SK-N-SH (cell line): ENCODE data around the gene NPFF. TPM values are rescaled to one million over a fixed set of nuclear protein-coding genes. Genes with fewer than 3 reads are reported as not detected.

ENCODE experiments used
- CTCF ChIA-PET: fragments of 300-600, 350-600 bp; formaldehyde crosslinking; extraction: SDS; loops from one replicate; lab custom pipeline; 2021; lab: Yijun Ruan, JAX
- POLR2A ChIA-PET: fragments of 350-600 bp; sonication (Branson Sonifier 250); formaldehyde crosslinking; extraction: SDS; loops from one replicate; lab custom pipeline; 2020; ENCODE audit warnings: antibody characterized with exemption, inconsistent platforms; lab: Yijun Ruan, JAX
- DNase-seq: peaks from one replicate; pipeline ENCODE4 v3.0.0; 2012
- H2AFZ ChIP-seq: fragments of 200-600 bp; sonication (generic); 2 replicates; pipeline ENCODE4 v1.8.1; 2016; ENCODE audit warnings: antibody characterized with exemption, mild to moderate bottlenecking, low read depth
- H3F3A ChIP-seq: fragments of 200-600 bp; sonication (generic); replicated peaks from 2 replicates; pipeline ENCODE3; 2016; ENCODE audit warnings: antibody characterized with exemption, mild to moderate bottlenecking; ENCODE audit not compliant: insufficient read depth
- H3K27ac ChIP-seq, 2 experiments: fragments of 200-500 bp in 1 of 2; fragments of 200-600 bp in 1 of 2; sonication (Bioruptor generic) in 1 of 2; sonication (generic), shearing (Covaris generic) in 1 of 2; 2 replicates each; pipeline versions ENCODE4 v1.5.1 to v1.6.1; 2014 to 2016; ENCODE audit warnings: low read depth in 2 of 2, inconsistent platforms in 1 of 2, low read length in 1 of 2, mild to moderate bottlenecking in 1 of 2, mixed read lengths in 1 of 2
- H3K27me3 ChIP-seq: fragments of 200-600 bp; sonication (generic), shearing (Covaris generic); 2 replicates; pipeline ENCODE4 v1.6.1; 2016; ENCODE audit warnings: mixed run types; ENCODE audit not compliant: insufficient read depth
- H3K36me3 ChIP-seq, 2 experiments: fragments of 200-500 bp in 1 of 2; fragments of 200-600 bp in 1 of 2; sonication (Bioruptor generic) in 1 of 2; sonication (generic) in 1 of 2; replicated peaks in 1 of 2; 2 replicates each; pipeline versions ENCODE3 to v1.5.1; 2014 to 2016; ENCODE audit warnings: low read length in 1 of 2, mild to moderate bottlenecking in 1 of 2; ENCODE audit not compliant: insufficient read depth in 2 of 2, control insufficient read depth in 1 of 2
- H3K4me1 ChIP-seq, 2 experiments: fragments of 200-500 bp in 1 of 2; fragments of 200-600 bp in 1 of 2; sonication (Bioruptor generic) in 1 of 2; sonication (generic), shearing (Covaris generic) in 1 of 2; 2 replicates each; pipeline versions ENCODE4 v1.5.1 to v1.6.1; 2014 to 2016; ENCODE audit warnings: low read depth in 1 of 2, low read length in 1 of 2, mixed run types in 1 of 2; ENCODE audit not compliant: insufficient read depth in 2 of 2, control insufficient read depth in 1 of 2
- H3K4me2 ChIP-seq: fragments of 200-600 bp; sonication (generic), shearing (Covaris generic); 2 replicates; pipeline ENCODE4 v1.6.1; 2017; ENCODE audit warnings: mixed run types
- H3K4me3 ChIP-seq, 2 experiments: fragments of 200-500 bp in 1 of 2; fragments of 200-600 bp in 1 of 2; sonication (Bioruptor generic) in 1 of 2; sonication (generic), shearing (Covaris generic) in 1 of 2; 2 replicates each; pipeline versions ENCODE4 v1.5.1 to v1.8.1; 2014 to 2016; ENCODE audit warnings: low read depth in 2 of 2, inconsistent platforms in 1 of 2, low read length in 1 of 2, mild to moderate bottlenecking in 1 of 2, mixed read lengths in 1 of 2, moderate library complexity in 1 of 2
- H3K79me2 ChIP-seq: fragments of 200-600 bp; sonication (generic); 2 replicates; pipeline ENCODE4 v1.8.1; 2017; ENCODE audit warnings: mild to moderate bottlenecking; ENCODE audit not compliant: insufficient read depth
- H3K9ac ChIP-seq: fragments of 200-600 bp; sonication (generic); 2 replicates; pipeline ENCODE4 v1.6.1; 2017; ENCODE audit warnings: mixed run types
- H3K9me2 ChIP-seq: fragments of 200-600 bp; sonication (generic); 2 replicates; pipeline ENCODE4 v1.6.1; 2017; ENCODE audit warnings: mixed run types
- H3K9me3 ChIP-seq: fragments of 200-600 bp; sonication (generic); 2 replicates; pipeline ENCODE4 v1.6.1; 2017; ENCODE audit warnings: mixed run types, mild to moderate bottlenecking, moderate library complexity
- H4K20me1 ChIP-seq: fragments of 200-600 bp; sonication (generic); 2 replicates; pipeline ENCODE4 v1.6.1; 2017; ENCODE audit warnings: mild to moderate bottlenecking, mixed run types; ENCODE audit not compliant: insufficient read depth
- EP300 ChIP-seq, 2 experiments: IDR thresholded peaks; 2 replicates each; pipeline versions ENCODE4 v1.4.0 to v1.6.1; 2012; ENCODE audit warnings: borderline replicate concordance in 1 of 2, low read depth in 1 of 2, low read length in 1 of 2
- GATA2 ChIP-seq: sonication (generic); formaldehyde crosslinking; IDR thresholded peaks from 2 replicates; pipeline ENCODE4 v1.5.0; 2020; ENCODE audit warnings: mild to moderate bottlenecking, missing genetic modification reagents
- MEF2A ChIP-seq: IDR thresholded peaks from 2 replicates; pipeline ENCODE4 v1.4.0; 2012; ENCODE audit warnings: low read depth, borderline replicate concordance
- POLR2AphosphoS5 ChIP-seq: IDR thresholded peaks from 2 replicates; pipeline ENCODE4 v1.6.1; 2012; ENCODE audit warnings: low read depth, low read length
- RFX5 ChIP-seq: IDR thresholded peaks from 2 replicates; pipeline ENCODE4 v1.6.1; 2012; ENCODE audit warnings: mild to moderate bottlenecking, improper control_type of control experiment, low read length
- WGBS: methylation state at CpG from one replicate; pipeline ENCODE4 v1.1.6; 2017; ENCODE audit warnings: low lambda C conversion rate; 5-methylcytosine and 5-hydroxymethylcytosine counted together
- polyA plus RNA-seq, 3 experiments: library from polyadenylated mRNA; depleted of rRNA; stranded (reverse); fragments of >200 nt; gene quantifications; 2 replicates each; pipeline ENCODE4 v1.2.3, GENCODE V29; 2012
- TF ChIP-seq, protein P1 (sequence below): fragments of 150-350 bp; IDR thresholded peaks from 2 replicates; pipeline ENCODE4 v1.6.1; 2016; ENCODE audit warnings: mild to moderate bottlenecking, low read depth, low read length
- TF ChIP-seq, protein P2 (sequence below): fragments of 150-350 bp; IDR thresholded peaks from 2 replicates; pipeline ENCODE4 v1.6.1; 2017; ENCODE audit warnings: antibody characterized with exemption, low read length, low read depth, borderline replicate concordance

The NPFF gene
- polyA plus RNA-seq, 1 of the 3 experiments (the other 2 are of a cell fraction) = 0.13 TPM

DNA sequence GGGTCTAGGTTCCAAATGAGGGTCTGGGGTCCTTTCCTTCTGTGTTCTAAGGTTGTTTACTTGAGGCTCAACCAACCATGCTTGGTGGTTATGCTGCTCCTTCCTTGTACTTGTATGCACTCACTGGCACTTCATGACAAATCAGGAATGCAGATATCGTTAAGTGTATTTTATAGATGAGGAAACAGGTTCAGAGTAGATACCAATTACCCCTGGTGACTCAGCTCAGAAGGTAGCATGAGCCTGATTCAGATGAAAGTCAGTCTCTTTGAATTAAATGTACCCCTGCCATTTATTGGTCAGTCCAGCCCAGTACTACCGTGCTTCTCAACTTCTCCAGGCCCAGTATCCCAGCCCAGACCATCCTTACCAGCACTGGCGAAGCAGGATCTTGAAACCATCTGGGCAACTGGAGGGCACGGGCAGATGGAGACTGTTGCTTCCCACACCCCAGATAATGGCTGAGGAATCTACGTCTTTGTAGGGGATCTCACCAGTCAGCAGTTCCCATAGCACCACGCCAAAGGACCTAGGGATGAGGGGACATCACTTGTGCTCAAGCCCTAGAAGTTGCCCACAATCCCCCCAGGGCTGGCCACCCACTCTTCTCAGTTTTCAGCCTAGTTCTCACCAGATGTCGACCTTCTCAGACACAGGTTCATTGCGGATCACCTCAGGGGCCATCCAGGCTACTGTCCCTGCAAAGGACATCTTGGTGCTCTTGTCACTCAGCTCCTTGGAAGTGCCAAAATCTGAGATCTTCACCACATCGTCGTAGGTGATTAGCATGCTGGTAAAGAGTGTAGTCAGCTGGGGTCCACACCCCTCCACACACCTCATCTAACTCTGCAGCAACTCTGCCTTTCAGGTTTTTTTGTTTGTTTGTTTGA is 22.4 kb downstream of the NPFF start:
- TF ChIP-seq POLR2AphosphoS5 = peak; percentile 30
- no peak for TF ChIP-seq GATA2 (CRISPR knock-in tag)
- no peak for TF ChIP-seq EP300 (IDR thresholded peaks at IDR 0.05; ENCODE audit: borderline replicate concordance in 1 of 2, low read depth in 1 of 2, low read length in 1 of 2)
- TF ChIP-seq, protein P1, sequence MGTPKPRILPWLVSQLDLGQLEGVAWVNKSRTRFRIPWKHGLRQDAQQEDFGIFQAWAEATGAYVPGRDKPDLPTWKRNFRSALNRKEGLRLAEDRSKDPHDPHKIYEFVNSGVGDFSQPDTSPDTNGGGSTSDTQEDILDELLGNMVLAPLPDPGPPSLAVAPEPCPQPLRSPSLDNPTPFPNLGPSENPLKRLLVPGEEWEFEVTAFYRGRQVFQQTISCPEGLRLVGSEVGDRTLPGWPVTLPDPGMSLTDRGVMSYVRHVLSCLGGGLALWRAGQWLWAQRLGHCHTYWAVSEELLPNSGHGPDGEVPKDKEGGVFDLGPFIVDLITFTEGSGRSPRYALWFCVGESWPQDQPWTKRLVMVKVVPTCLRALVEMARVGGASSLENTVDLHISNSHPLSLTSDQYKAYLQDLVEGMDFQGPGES = no peak
- WGBS = 90% methylated on average over 6 of the region's 10 CpGs
- Histone ChIP-seq H3K4me1 (peaks cover 0 to 4% of the 10 kb centered on the region in 2 experiments; a peak in 2 of 4 replicates), H3K4me2 (no peak overlapping the region), H3K9me3 (no peaks in the 10 kb centered on the region), H3K4me3 (no peak overlapping the region), H2AFZ (no peak overlapping the region), H3K9me2 (no peaks in the 10 kb centered on the region), H3K36me3 (peaks cover 56 to 58% of the 10 kb centered on the region in 2 experiments), H3F3A (peaks cover 59% of the 10 kb centered on the region), H3K79me2 (peaks cover 30% of the 10 kb centered on the region; the same call in 1 of the 2 replicates), H3K9ac (no peak overlapping the region), H3K27me3 (no peaks in the 10 kb centered on the region), H4K20me1 (peaks cover 38% of the 10 kb centered on the region), H3K27ac (peak overlapping the region in 1 of 2 experiments; percentile 5; a peak in 1 of 4 replicates)
- POLR2A ChIA-PET = interaction anchor here (4.4 kb wide), 1 partner anchor 7 kb away, joined by 28 read pairs; no protein-coding TSS in a partner anchor
- DNase-seq = no peak
- CTCF ChIA-PET = no interaction called here

DNA sequence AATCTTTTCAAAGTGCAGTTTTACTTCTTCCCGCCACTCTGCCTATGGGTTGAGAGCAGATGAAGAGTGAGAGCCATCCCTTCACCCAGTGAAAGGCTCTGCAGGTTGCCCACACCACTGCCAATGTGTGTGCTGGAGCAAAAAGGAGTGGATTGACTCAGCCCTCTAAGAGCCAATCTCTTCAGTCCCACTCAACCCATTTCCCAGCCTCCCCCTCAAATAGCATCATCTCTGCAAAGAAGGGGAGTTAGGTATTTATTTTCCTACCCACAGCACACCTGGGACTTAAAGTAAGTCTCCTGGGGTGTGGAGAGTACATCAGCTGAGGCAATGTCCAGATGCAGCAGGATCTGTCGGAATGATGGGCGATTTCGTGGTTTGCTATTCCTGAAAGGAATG is 23.3 kb downstream of the NPFF start:
- Histone ChIP-seq H3K4me2 (no peak overlapping the region), H4K20me1 (peaks cover 45% of the 10 kb centered on the region), H3K27me3 (no peaks in the 10 kb centered on the region), H2AFZ (no peak overlapping the region), H3K9me3 (no peaks in the 10 kb centered on the region), H3K9me2 (no peaks in the 10 kb centered on the region), H3F3A (peaks cover 59% of the 10 kb centered on the region), H3K4me1 (peaks cover 0 to 5% of the 10 kb centered on the region in 2 experiments; a peak in 2 of 4 replicates), H3K9ac (no peak overlapping the region), H3K79me2 (peaks cover 26% of the 10 kb centered on the region; the same call in 1 of the 2 replicates), H3K36me3 (peaks cover 66 to 67% of the 10 kb centered on the region in 2 experiments), H3K4me3 (no peak overlapping the region), H3K27ac (no peak overlapping the region)
- DNase-seq = no peak
- 96% methylated on average over 4 of the region's 4 CpGs for WGBS
- CTCF ChIA-PET = interaction anchor here (1.1 to 3.2 kb wide), 3 partner anchors 8 to 162 kb away, joined by 3 to 25 read pairs (median 14); partner anchors contain the start of gene AAAS
- POLR2A ChIA-PET = interaction anchor here (4.4 kb wide), 1 partner anchor 8 kb away, joined by 28 read pairs; no protein-coding TSS in a partner anchor
- no peak for TF ChIP-seq RFX5
- no peak for TF ChIP-seq EP300 (IDR thresholded peaks at IDR 0.05; ENCODE audit: borderline replicate concordance in 1 of 2, low read depth in 1 of 2, low read length in 1 of 2)
- TF ChIP-seq MEF2A = no peak
- TF ChIP-seq, protein P2, sequence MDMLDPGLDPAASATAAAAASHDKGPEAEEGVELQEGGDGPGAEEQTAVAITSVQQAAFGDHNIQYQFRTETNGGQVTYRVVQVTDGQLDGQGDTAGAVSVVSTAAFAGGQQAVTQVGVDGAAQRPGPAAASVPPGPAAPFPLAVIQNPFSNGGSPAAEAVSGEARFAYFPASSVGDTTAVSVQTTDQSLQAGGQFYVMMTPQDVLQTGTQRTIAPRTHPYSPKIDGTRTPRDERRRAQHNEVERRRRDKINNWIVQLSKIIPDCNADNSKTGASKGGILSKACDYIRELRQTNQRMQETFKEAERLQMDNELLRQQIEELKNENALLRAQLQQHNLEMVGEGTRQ = no peak
